Activated T-helper 9 cell treated with anti-CD3 and anti-CD28 coated beads, Interleukin-2, amount 50 U/mL, for 16 hours (primary cell): ENCODE measurements around the gene ABLIM3.
A peak's percentile ranks its signal among the peaks of the same experiment; 100 is the strongest.

ENCODE experiments used
- DNase-seq: peaks from one replicate; pipeline ENCODE4 v3.0.0-alpha.2; 2020; ENCODE audit warnings: low read depth

The ABLIM3 gene

DNA sequence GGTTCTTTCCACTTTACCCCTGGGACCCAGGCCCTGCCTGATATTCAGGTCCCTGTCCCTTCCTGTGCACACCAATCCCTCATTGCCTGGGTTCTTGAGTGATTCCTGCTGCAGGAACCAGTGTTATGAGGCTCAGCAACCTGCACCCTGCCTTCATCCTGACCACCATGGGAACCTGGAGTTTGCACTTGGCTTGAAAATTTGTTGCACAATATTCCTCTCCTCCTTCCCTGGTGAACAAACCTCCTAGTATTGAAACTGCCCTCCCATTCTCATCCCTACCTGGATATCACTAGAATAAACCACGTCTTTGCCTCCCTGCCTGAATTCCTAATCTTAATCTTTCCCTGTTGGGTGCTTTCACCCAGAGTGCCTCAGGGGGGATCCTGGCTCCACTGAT is 78.3 kb downstream of the ABLIM3 start:
- DNase-seq = no peak

DNA sequence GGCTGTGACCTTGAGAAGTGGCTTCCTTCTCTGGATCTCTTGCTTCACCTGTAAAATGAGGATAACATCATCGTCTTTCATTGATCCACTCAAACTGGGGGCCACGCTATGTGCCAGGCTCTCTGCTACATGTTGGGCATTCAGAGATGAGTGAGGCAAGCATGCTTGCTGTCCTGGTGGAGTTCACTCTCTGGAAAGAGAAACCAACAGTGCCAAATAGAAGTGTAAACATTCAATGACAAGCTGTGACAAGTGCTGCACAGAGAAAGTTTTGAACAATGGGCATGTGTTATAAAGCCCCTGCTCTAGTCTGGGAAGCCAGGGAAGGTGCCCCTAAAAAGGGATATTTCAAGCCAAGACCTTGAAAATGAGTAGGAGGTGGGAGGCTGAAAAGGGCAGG is 79.5 kb downstream of the ABLIM3 start:
- DNase-seq = no peak

DNA sequence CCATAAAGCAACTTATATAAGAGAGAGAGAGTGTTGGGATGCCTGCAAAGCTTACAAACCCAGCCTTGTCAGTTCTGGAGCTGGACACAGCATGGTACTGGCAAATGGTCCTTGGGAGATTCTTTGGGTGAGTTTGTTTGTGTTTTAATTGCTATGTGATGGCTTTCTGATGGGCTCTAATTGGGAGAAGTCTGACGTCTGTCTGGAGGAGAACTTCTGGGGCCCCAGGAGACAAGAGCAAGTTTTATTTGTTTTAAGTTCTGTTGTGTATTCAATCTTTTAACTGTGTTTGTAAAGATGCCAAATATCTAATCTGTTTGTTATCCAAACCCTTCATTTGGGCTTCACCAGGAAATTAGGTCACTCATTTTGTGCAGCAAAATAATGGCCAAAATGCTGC is 80.0 kb downstream of the ABLIM3 start:
- no peak for DNase-seq

DNA sequence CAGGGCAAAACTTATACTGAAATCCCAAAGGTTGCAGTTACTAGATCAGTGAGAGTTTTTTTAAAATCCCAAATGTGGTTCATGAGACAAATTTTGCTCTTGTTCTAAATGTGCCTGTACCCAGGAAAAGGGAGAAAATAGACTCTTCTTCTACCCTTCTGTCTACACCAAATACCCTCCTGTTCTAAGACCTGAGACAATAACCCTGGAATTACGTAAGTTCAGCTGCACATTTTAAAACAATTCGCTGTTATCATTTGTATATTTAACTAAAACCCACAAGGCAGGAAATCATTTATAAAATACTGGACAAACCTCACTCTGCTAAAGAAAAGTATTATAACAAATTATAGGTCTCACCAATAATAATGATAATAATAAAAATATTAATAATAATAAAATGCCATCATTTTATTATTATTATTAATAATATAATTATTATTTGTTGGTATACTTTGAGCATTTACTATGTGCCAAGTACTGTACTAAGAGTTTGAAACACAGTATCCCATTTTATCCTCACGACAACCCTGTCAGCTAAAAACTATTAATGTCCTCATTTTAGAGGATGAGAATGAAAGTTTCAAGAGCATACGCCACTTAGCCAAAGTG is 80.5 kb downstream of the ABLIM3 start:
- DNase-seq = no peak

DNA sequence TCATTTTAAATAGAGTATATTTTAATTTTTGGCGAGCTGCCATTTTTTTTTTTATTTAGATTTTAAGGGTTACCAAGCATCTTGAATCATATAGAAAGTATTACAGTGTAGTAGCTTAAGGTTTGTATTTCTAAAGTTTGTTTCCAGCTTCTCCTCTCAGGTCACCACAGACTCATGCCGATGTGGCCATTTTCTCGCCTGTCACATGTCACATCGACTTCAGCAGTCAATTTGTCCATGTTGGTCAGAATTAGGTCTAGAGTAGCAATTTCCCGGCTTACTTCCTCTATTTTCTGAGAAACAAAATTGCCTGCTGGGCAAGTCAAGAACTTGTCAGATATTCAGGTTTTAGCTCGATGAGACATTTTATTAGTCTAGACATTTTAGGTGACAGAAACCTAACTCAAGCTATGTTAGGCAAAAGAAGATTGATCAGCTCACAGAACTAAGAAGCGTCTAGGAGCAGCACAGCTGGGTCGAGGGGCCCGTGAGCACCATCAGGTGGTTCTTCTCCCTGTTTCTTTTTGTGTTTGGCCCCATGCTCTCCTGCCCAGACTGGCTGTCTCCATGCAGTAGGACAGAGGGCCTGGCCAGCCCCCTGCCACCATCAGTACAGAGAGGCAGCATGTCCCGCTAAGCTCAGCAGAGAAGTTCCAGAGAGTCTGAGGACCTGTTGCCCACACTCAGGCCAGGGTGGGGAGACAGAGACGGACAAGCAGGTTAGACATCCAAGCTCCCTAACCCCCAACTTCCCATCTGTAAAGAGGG is 82.0 kb downstream of the ABLIM3 start:
- DNase-seq = no peak

DNA sequence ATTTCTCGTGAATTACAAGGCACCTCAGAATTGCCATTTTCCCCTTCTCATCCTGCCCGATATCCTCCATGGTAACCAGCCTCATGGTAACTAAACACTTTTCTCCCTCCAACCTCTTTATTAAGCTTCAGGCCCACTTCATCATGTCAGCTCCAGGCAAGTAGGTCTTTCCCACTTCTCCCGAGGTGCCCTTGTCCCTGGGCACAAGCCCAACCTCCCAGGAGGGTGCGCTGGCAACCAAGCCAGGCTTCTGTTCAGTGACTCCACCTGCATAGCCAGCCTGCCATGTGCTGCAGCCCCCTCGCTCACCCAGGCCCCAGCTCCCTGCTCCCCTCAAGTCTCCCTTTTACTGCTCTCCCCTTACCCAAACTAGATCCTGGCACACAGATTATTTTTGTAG is 83.0 kb downstream of the ABLIM3 start:
- no peak for DNase-seq

DNA sequence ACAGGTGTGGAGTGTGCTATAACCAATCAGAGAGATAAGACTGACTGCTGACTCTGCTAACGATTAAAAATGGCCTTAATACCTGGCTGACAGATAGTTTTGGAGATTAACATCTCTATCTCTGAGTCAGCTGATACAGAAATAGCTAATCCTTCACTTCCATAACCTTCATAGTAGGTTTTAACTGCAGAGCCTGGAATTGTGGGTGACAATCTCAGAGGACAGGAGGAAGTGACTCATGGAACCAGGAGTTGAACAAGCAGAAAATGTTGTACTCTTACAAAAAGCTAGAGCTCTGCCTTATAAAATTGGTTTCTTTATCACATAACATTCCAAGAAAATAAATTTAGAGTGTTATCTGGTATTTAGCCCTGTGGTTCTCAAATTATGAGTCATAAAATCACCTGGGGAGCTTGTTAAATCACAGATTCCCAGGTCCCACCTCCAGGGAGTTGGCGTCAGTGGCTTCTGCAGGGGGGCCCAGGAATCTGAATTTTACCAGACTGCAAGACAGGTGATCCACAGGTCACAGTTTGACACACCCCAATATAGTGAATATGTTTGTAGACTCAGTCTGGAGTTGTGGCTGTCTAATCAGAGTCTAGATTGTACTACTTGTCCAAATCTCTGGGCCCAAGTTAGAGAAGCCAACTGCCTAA is 86.0 kb downstream of the ABLIM3 start:
- DNase-seq = no peak

DNA sequence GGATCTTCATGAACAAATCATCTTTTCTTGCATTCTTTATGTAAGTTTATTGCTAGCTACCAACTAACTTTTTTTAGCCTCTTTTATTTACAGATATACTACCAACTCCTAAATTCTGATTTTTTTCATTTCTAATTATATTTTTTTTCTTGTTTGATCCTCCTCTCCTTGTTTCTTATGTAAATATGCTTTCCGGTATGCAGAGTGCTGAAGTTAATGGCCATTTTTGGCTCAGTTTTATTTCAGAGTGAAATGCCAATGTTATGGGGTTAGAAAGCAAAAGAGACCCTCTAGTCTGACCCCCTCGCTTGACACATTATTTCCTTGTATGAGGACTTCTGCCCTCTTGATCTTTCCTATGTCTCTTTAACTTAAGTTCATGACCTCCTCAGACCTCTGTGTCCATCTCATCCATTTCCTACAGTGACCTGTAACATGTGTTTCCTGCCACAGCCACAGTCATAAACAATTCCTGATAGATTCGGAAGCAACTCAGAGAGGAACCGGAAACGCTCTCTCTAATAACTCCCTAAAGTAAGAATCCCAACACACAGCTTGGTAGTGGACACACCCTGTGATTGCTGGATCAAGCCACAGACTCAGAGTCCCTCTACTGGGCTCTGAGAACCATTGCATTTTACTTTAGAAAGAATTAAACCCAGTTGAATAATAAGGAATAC is 87.5 kb downstream of the ABLIM3 start:
- no peak for DNase-seq

DNA sequence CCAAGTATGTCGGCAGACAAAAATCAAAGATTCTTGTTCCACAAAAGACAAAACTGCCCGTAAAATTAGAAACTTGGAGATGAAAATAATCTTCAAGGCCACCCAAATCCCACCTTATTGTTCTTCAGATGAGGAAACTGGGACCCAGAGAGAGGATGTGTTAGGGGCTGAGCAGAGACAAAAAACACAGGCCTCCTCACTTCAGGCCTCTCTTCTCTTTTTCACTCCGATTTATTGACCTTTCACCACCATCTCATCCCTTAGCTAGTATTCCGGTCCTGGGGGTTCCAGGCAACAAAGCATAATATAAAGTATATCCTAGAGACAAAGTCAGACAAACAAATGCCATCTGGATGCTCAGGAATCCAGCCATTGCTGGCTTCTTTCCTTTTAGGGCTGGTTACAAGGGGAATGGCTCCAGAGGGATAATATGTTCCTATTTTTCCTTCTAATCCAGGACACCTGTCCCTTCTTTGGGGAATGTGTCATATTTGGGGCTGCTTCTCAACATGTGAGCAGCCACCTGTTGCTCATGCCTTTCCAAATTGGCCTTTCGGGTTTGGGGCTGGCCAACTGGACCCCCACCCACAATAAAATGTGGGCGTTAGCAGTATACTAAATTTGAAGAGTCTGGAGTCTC is 88.1 kb downstream of the ABLIM3 start:
- DNase-seq = no peak

DNA sequence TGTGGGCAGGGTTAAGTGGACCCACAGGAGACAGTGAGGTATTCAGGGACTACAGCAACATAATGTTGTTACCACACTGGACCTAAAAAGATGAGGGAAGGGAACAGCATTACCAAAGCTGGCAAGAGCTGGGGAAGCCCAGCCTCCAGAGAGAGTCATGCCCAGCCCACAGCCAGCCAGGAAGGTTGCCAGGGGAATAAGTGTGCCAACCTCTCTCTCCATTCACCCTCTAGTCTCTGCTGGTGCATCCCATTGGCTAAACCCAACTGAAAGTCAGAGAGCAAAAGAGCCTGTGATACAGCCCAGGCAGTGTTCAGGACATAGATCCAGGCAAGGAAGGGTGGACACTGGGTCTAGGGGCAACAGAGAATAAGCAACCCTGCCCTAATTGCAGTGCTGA is 94.5 kb downstream of the ABLIM3 start:
- DNase-seq = no peak

DNA sequence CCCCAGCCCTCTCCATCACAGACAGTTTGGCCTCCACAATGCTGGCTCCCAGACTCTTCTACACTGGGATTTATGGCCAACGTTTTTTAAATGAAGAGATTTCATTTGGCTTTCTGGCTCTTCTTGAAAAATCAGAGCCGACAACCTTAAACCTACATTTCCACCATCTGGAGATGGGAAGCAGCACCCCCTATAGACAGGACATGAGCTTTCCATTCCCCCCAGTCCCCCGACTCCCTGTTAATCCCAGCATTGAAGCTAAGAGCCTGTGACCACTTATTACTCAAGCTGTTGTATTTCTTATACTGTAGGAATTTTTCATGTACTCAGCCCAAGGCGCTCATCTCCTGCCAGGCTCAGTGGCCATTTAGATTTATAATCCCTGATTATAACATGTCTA is 96.4 kb downstream of the ABLIM3 start:
- no peak for DNase-seq

DNA sequence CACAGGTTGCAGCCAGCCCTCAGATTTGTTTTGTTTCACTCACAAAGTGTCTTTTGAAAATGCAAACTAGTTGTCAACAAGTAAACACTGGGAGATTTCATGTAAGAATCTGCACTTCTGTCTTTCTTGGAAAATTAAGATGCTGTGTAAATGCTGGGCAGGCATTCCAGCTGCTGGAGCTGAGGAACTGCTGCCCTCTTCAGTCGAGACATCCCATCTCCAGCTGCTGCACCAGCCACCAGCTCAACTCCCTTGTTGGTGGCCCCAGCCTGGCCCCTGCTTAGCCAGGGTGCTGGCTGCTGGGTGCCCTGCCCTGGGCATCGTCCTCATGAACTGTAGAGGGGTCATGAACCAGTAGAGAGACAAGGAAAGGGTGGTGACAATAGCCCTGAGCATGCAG is 97.2 kb downstream of the ABLIM3 start:
- no peak for DNase-seq

DNA sequence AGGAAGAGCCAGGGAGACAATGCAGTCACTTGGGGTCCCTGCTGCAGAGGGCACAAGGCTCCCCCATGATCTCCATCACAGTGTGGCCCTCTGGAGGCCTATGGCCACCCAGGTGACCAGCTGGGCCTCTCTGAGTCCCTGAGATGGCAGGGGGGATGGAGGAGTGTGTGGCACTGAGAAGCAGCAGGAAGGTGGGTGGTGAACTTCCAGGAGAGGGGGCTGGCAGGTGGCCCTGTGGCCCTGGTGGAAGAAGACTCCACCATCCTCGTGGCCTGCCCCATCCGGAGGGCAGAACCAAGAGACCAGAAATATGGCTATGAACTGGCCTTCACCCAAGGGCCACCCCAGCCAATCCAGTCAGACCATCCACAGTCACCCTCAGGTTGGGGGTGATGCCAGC is 98.6 kb downstream of the ABLIM3 start:
- DNase-seq = no peak

DNA sequence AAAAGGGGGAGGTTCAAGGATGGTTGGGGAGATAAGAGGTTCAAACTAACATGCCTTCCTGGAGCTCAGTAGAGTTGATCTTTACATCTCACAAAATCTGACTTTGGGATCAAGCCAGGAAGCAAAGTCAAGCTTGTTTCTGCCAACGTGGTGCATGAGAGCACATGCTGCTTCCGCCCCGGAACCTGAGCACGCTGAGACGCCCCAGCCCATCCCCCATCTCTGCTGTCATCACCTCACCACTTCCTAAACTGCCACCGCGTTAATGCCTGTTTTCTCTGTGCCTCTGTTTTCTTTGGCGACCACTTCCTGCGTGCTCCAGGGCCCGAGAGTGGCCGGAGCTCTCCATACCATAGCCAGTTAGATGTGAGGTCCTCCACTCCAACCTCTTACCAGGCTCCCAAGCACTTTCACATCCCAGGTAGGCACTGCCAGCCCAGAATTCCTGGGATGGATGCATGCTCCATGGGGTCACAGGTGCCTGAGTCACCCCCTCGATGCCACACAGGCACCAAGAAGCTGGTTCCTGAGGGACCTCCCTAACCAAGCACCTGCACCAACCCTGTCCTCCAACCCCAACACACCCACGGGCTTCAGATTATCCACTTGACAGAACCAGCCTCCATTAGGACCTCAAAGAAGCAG is 99.2 kb downstream of the ABLIM3 start:
- DNase-seq = peak; percentile 66

DNA sequence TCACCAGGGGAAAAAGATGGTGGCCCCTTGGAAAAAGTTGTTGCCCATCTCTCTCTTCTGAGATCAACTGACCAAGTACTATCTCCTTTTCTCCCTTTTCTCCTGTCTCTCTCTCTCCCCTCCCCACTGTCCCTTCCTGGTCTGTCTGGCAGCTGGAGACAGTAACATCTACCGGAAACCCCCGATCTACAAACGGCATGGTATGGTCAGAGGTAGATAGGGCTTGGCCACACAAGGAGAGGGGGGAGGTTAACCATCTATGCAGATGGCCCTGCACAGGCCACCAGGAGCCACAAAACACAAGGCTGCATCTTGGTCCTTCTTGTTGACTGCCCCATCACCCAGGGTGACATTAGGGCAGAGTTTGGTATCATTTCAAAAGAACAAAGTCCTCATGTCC is 101.0 kb downstream of the ABLIM3 start:
- no peak for DNase-seq

DNA sequence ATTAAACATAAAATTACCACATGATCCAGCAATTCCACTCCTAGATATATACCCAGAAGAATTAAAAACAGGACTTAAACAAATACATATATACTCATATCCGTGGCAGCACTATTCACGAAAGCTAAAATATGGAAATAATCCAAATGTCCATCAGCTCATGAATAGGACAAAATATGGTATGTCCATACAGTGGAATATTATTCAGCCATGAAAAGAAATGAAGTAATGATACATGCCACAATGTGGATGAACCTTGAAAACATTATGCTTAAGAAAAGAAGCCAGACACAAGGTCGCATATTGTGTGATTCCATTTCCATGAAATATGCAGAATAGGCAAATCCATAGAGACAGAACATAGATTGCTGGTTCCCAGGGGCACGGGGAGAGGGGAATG is 105.6 kb downstream of the ABLIM3 start:
- DNase-seq = no peak

DNA sequence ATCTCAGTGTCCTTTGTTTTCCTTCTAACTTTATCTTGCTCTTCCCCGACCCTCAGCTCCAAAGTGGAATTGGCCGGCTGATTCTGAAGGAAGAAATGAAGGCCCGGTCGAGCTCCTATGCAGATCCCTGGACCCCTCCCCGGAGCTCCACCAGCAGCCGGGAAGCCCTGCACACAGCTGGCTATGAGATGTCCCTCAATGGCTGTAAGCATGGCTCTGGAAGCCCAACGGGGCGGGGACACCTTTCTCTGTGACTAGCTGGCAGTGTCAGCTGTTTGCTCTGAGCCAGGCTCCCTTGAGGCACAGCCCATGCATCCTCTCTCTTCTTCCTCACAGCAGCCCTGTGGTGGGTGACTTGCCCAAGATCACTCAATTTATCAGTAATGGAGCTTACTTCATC is 106.4 kb downstream of the ABLIM3 start:
- DNase-seq = no peak

DNA sequence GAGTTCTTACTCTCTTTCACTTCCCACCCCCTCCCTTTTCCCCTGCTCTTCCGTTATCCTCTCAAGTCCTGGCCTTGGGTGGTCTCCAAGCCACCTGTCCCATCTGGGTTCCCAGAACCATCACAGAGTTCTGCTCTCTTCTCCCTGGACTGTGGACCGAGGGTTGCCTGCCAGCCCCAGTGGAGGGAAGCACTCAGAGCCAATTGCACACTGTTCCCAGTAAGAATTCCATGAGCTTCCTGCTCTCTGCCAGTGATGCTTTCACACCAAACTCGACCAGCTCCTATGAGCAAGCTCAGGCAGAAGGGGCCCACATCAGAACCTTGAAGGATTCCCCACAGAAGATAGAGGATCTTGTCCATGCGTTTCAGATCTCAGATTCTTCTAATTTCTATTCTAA is 110.3 kb downstream of the ABLIM3 start:
- no peak for DNase-seq

DNA sequence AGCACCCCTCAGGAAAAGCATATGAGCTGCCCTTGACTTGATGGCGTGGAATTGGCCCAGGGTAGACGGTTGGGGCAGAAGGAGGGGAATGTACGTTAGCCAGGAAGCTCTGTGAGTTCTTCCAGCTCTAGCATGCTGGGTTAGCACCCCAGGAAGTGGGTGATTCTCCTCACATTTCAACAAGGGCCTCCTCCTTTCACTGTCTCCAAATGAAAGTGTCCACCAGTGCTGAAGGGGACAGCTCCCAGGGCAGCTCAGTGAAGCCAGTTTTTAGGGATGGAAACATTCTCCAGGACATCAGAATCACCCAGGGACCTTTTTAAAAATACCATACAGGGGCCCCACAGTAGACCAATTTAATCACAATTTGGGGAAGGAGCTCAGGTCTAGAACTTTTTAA is 113.2 kb downstream of the ABLIM3 start:
- no peak for DNase-seq

DNA sequence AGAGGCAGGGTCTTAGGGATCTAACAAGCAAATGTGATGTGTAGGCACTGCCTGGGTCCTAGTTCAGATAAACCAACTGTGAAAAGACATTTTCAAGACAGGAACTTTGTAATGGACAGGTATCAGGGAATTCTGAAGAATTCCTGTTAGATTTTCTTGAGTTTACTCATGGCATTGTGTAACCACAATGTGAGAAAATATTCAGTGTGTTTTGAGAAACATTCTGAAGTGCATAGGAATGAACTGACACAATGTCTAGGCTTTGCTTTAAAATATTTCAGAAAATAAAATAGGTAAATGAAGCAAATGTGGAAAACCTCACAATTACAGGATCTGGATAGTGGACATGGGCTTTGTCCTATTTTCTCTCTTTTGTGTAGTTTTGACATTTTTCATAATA is 115.2 kb downstream of the ABLIM3 start:
- no peak for DNase-seq

DNA sequence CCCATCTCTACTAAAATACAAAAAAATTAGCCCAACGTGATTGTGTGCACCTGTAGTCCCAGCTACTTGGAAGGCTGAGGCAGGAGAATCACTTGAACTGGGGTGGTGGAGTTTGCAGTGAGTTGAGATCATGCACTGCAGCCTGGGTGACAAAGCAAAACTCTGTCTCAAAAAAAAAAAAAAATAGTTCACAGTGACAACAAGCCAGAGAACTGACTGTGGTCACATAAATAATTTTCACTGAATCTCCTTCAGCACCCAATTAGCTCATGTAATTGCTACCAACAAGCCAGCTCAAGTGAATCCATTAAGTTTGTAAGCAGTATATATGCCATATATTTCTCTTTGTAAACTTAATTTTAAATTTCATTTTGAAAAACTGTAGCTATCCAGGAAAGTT is 115.8 kb downstream of the ABLIM3 start:
- no peak for DNase-seq
